Measurements from ENCODE around the gene MAGEA3. TPM values are rescaled to one million over a fixed set of nuclear protein-coding genes. Genes with fewer than 3 reads are reported as not detected.
"Not testable (repeated sequence)": the region's sequence is repeated elsewhere in the genome, so short reads cannot be mapped to it uniquely, and the experiment has no call there.

MAGEA3 gene
- total and polyA plus RNA-seq, 8 donors, result not detected

DNA sequence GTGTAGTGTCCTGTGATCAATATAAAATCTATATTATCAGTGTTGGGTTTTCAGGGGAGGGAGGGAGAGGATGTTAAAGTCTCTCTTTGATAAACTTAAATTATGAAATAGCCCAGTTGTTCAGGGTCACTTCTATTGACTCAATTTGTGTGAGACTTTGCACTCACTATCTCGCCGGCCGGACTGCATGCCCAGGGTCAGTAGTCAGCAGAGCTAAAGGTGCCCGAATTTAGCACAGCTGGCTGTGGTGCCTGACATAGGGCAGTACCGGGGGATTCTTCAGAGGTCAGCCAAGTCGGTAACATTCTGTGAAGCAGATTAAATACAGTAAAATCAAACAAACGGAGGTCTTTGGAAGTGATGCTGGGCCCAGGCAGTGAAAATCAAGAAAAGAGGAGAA is 41.7 kb upstream of the MAGEA3 start:
- DNase-seq, result no peak
- no peak for TF ChIP-seq POLR2AphosphoS5 (IDR thresholded peaks at IDR 0.05)
- no peak for TF ChIP-seq EP300 (IDR thresholded peaks at IDR 0.05)
- no peak for TF ChIP-seq POLR2A (IDR thresholded peaks at IDR 0.05)
- TF ChIP-seq, protein P1, sequence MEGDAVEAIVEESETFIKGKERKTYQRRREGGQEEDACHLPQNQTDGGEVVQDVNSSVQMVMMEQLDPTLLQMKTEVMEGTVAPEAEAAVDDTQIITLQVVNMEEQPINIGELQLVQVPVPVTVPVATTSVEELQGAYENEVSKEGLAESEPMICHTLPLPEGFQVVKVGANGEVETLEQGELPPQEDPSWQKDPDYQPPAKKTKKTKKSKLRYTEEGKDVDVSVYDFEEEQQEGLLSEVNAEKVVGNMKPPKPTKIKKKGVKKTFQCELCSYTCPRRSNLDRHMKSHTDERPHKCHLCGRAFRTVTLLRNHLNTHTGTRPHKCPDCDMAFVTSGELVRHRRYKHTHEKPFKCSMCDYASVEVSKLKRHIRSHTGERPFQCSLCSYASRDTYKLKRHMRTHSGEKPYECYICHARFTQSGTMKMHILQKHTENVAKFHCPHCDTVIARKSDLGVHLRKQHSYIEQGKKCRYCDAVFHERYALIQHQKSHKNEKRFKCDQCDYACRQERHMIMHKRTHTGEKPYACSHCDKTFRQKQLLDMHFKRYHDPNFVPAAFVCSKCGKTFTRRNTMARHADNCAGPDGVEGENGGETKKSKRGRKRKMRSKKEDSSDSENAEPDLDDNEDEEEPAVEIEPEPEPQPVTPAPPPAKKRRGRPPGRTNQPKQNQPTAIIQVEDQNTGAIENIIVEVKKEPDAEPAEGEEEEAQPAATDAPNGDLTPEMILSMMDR (IDR thresholded peaks at IDR 0.05), result no peak
- WGBS, 5 donors, result 74 to 85% (median 77%) methylated on average over 5 to 7 of the region's 7 CpGs
- Histone ChIP-seq H3K9me3 (no peaks in the 10 kb centered on the region), H3K27ac (no peak overlapping the region), H3K36me3 (no peaks in the 10 kb centered on the region), H3K27me3 (no peaks in the 10 kb centered on the region), H3K4me3 (no peak overlapping the region), H3K4me1 (no peaks in the 10 kb centered on the region)
- intact Hi-C loops (cut with DNase I; ENCODE audit: low total_unique reads), result no loop called here

DNA sequence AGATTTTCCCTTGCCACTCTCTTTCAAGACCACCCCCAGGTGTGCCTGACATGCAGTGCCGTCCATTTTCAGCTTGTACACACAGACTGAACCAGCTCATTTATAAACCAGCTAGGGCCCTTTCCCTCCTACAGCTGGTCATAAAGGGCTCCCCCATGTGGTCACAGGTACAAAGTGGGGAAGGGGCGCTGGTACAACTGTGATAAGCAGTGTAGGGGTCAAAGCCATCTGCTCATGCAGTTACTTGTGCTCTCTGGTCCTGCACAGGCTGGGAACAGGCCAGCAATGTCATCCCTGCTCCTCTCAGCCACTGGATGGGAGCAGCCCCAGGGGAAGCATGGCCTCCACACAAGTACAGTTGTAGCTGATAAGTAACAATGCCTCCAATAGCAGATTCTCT is 40.3 kb upstream of the MAGEA3 start:
- H3K4me3 ChIP-seq, result no peak overlapping the region
- no peak for TF ChIP-seq EP300 (IDR thresholded peaks at IDR 0.05)
- TF ChIP-seq POLR2AphosphoS5 (IDR thresholded peaks at IDR 0.05), result no peak
- TF ChIP-seq, protein P1 (IDR thresholded peaks at IDR 0.05), result no peak
- H3K27me3 ChIP-seq, result no peaks in the 10 kb centered on the region
- H3K9me3 ChIP-seq, result peaks cover 0 to 3% (median 0%) of the 10 kb centered on the region in 4 donors
- no peaks in the 10 kb centered on the region for H3K36me3 ChIP-seq
- H3K27ac ChIP-seq, result no peak overlapping the region
- intact Hi-C loops (cut with DNase I; ENCODE audit: low total_unique reads), result no loop called here
- 14 to 43% (median 21%) methylated on average over 2 of the region's 2 CpGs for WGBS, 5 donors
- H3K4me1 ChIP-seq, result no peaks in the 10 kb centered on the region
- DNase-seq, result no peak

GRCh38 chrX:152663086-152663485 is 35.5 kb upstream of the MAGEA3 start:
- no peak for DNase-seq
- Histone ChIP-seq H3K36me3 (no peaks in the 10 kb centered on the region), H3K27ac (no peak overlapping the region), H3K9me3 (peaks cover 0 to 38% (median 17%) of the 10 kb centered on the region in 4 donors), H3K4me1 (no peaks in the 10 kb centered on the region), H3K27me3 (no peaks in the 10 kb centered on the region), H3K4me3 (no peak overlapping the region)
- 44 to 66% (median 51%) methylated on average over 3 to 4 of the region's 4 CpGs for WGBS, 5 donors
- TF ChIP-seq EP300 (IDR thresholded peaks at IDR 0.05) (no peak), POLR2A (IDR thresholded peaks at IDR 0.05) (no peak), POLR2AphosphoS5 (IDR thresholded peaks at IDR 0.05) (no peak)
- TF ChIP-seq, protein P1 (IDR thresholded peaks at IDR 0.05), result no peak
- intact Hi-C loops (cut with DNase I; ENCODE audit: low total_unique reads), result no loop called here

- Histone ChIP-seq H3K4me1 (no peaks in the 10 kb centered on the region), H3K4me3 (no peak overlapping the region), H3K27ac (no peak overlapping the region), H3K9me3 (no peaks in the 10 kb centered on the region), H3K36me3 (no peaks in the 10 kb centered on the region), H3K27me3 (no peaks in the 10 kb centered on the region)
- no peak for TF ChIP-seq POLR2A (IDR thresholded peaks at IDR 0.05)
- no peak for TF ChIP-seq EP300 (IDR thresholded peaks at IDR 0.05)
- TF ChIP-seq, protein P1 (IDR thresholded peaks at IDR 0.05), result no peak
- TF ChIP-seq POLR2AphosphoS5 (IDR thresholded peaks at IDR 0.05), result no peak
- no peak for DNase-seq
- intact Hi-C loops (cut with DNase I; ENCODE audit: low total_unique reads), result no loop called here
- 73 to 87% (median 83%) methylated on average over 2 of the region's 2 CpGs for WGBS, 5 donors
Measured at GRCh38 chrX:152674135-152674534, 24.5 kb upstream of the MAGEA3 start.

DNA sequence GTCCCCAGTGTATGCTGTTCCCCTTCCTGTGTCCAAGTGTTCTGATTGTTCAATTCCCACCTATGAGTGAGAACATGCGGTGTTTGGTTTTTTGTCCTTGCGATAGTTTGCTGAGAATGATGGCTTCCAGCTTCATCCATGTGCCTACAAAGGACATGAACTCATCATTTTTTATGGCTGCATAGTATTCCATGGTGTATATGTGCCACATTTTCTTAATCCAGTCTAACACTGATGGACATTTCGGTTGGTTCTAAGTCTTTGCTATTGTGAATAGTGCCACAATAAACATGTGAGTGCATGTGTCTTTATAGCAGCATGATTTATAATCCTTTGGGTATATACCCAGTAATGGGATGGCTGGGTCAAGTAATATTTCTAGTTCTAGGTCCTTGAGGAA is 23.9 kb upstream of the MAGEA3 start:
- H3K4me1 ChIP-seq; DNase-seq; intact Hi-C loops (cut with DNase I; ENCODE audit: low total_unique reads); H3K27me3 ChIP-seq; H3K4me3 ChIP-seq; H3K9me3 ChIP-seq; H3K36me3 ChIP-seq; H3K27ac ChIP-seq: not testable (repeated sequence)
- 87 to 96% (median 91%) methylated on average over 2 to 3 of the region's 3 CpGs for whole genome bisulfite sequencing, 5 donors

DNA sequence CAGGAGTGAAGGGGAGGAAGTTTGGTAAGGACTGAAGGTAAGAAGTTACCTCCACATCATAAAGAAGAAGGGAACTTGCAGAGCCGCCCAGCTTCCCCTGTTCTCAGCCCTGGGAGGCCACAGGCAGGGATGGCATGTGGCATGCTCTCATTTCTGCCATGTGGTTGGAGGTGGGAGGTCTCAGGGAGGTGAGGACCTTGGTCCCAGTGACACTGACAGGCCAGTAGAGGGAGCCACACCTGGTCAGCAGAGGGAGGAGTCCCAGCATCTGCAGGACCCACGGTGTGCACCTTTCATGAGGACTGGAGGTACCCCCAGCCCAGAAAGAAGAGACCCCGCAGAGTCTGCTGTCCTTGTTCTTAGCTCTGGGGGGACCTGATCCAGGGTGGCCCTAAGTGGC is 17.6 kb upstream of the MAGEA3 start:
- H3K27me3 ChIP-seq; H3K4me1 ChIP-seq; H3K27ac ChIP-seq; H3K4me3 ChIP-seq; intact Hi-C loops (cut with DNase I; ENCODE audit: low total_unique reads); H3K36me3 ChIP-seq; DNase-seq; H3K9me3 ChIP-seq: not testable (repeated sequence)
- no CpG with 5 or more reads among the region's 3 CpGs for WGBS, 5 donors

- H3K27ac ChIP-seq; H3K27me3 ChIP-seq; H3K9me3 ChIP-seq; H3K4me3 ChIP-seq; H3K4me1 ChIP-seq; H3K36me3 ChIP-seq; intact Hi-C loops (cut with DNase I; ENCODE audit: low total_unique reads): not testable (repeated sequence)
- 77 to 97% (median 88%) methylated on average over 3 to 4 of the region's 5 CpGs; no CpG with 5 or more reads in 1 of the 5 donors for WGBS, 5 donors
- peak in 1 of 2 donors; percentile 20 for DNase-seq
Measured at GRCh38 chrX:152700390-152700789, 1.8 kb downstream of the MAGEA3 start.

- DNase-seq; H3K27ac ChIP-seq; H3K4me1 ChIP-seq; intact Hi-C loops (cut with DNase I; ENCODE audit: low total_unique reads); H3K27me3 ChIP-seq; H3K4me3 ChIP-seq; H3K36me3 ChIP-seq; H3K9me3 ChIP-seq: not testable (repeated sequence)
- WGBS, 5 donors, result 72 to 79% (median 77%) methylated on average over 2 to 4 of the region's 7 CpGs; no CpG with 5 or more reads in 1 of the 5 donors
Measured at GRCh38 chrX:152706500-152706899, 7.9 kb downstream of the MAGEA3 start.
